Measurements from ENCODE around the gene COL4A6.

GRCh38 chrX:108417257-108417656 lies 21.0 kb downstream of the COL4A6 start:
- TF ChIP-seq CTCF (conservative IDR thresholded peaks at IDR 0.05), result no peak
- TF ChIP-seq ZFX (IDR thresholded peaks at IDR 0.05), result no peak

Data from C4-2B (cell line).